ENCODE measurements around the gene C17orf100. TPM values are rescaled to one million over a fixed set of nuclear protein-coding genes. Genes with fewer than 3 reads are reported as not detected.
"Not testable (repeated sequence)": the region's sequence is repeated elsewhere in the genome, so short reads cannot be mapped to it uniquely, and the experiment has no call there.

The C17orf100 gene
- total RNA-seq, 2 donors from 2014 or later, result 1.1 to 3.0 TPM

DNA sequence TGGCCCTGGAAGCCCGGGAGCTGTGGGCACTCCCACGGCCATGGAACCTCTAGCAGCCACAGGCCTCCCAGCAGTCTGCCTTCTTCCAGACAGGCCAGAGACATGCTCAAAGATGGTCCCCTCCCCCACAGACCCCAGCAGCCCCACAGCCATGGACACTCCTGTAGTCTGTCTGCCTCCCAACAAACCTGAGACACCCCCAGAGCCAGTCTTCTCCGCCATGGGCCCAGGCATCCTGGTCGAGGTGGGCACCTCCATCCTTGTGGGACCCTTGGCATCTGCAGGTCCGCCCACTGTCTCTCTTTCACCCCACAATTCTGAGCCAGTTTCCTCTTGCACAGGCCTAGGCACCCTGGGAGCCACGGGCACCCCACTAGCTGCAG lies 14.1 kb upstream of the C17orf100 start:
- ATAC-seq (replicated peaks), result no peak
- peaks cover 48% of the 10 kb centered on the region for H3K36me3 Mint-ChIP-seq (ENCODE audit: low read depth)
- H3K9me3 Mint-ChIP-seq, result no peaks in the 10 kb centered on the region
- H3K27me3 Mint-ChIP-seq, result no peaks in the 10 kb centered on the region
- H3K4me1 Mint-ChIP-seq, result peaks cover 9% of the 10 kb centered on the region
- H3K27ac Mint-ChIP-seq, result peak overlapping the region; percentile 64
- H3K4me3 Mint-ChIP-seq, result no peak overlapping the region

DNA sequence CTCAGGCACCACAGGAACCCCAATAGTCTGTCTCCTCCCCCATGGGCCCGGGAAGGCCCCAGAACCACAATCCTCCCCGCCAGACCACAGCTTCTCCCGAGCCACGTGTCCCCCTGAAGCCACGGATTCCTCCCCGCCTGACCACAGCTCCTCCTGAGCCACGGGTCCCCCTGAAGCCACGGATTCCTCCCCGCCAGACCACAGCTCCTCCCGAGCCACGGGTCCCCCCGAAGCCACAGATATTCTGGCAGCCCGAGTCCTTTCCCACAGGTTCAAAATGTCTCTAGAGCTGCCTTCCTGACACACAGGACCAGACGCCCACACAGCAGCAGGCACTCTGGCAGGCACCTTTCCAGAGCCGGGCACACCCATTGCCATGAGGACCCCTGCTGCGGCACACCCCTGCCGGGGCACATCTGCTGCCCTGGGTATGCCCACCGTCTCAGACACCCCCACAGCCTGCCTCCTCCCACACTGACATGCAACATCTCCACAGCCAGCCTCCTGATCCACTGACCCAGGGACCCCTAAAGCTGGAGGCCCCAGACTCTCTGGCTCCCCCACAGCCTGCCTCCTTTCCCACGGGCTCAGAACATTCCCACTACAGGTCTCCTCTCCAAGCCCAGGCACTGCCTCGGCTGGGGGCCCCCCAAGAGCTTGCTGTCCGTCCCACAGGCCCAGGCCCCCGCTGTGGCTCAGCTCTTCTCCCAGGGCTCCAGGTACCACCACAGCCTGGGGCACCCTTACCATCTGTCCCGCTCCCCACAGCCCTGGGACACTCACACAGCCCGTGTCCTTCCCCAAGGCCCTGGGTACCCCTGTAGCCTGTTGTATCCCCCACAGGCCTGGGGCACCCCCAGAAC lies 13.3 kb upstream of the C17orf100 start:
- peak overlapping the region; percentile 98 for H3K27ac Mint-ChIP-seq

DNA sequence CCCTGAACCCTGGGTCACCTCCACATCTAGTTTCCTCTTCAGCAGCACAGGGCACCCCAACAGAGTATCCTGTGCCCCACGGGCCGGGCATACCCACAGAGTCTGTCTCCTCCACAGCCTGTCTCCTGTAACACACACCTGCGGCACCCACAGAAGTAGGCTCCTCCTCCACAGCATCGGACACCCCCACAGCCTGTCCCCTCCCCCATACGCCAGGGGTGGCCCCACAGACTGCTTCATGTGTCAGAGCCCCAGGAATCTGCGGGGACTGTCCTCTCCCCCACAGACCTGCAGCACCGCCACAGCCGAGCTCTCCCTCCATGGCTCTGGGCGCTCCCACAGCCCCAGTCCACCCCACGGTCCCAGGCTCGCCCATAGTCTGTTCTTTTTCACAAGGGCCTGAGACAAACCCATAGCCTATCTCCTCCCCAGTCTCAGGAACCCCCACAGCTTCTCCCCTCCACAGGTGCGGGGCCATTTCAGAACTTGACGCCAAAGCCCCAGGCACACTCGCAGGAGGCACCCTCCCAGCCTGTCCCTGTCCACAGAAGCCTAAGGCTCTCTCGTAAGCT lies 12.5 kb upstream of the C17orf100 start:
- Mint-ChIP-seq H3K9me3 (no peaks in the 10 kb centered on the region), H3K4me3 (peak overlapping the region; percentile 99), H3K27ac (peak overlapping the region; percentile 98), H3K27me3 (no peaks in the 10 kb centered on the region), H3K4me1 (peaks cover 23% of the 10 kb centered on the region), H3K36me3 (ENCODE audit: low read depth) (peaks cover 48% of the 10 kb centered on the region)
- ATAC-seq (replicated peaks), result no peak

More for the DNA sequence above, 13.3 kb upstream of the C17orf100 start:
- H3K4me1 Mint-ChIP-seq, result peaks cover 14% of the 10 kb centered on the region
- ATAC-seq (replicated peaks), result no peak
- H3K4me3 Mint-ChIP-seq, result peak overlapping the region; percentile 99
- H3K27me3 Mint-ChIP-seq, result no peaks in the 10 kb centered on the region
- H3K9me3 Mint-ChIP-seq, result no peaks in the 10 kb centered on the region
- H3K36me3 Mint-ChIP-seq (ENCODE audit: low read depth), result peaks cover 48% of the 10 kb centered on the region

DNA sequence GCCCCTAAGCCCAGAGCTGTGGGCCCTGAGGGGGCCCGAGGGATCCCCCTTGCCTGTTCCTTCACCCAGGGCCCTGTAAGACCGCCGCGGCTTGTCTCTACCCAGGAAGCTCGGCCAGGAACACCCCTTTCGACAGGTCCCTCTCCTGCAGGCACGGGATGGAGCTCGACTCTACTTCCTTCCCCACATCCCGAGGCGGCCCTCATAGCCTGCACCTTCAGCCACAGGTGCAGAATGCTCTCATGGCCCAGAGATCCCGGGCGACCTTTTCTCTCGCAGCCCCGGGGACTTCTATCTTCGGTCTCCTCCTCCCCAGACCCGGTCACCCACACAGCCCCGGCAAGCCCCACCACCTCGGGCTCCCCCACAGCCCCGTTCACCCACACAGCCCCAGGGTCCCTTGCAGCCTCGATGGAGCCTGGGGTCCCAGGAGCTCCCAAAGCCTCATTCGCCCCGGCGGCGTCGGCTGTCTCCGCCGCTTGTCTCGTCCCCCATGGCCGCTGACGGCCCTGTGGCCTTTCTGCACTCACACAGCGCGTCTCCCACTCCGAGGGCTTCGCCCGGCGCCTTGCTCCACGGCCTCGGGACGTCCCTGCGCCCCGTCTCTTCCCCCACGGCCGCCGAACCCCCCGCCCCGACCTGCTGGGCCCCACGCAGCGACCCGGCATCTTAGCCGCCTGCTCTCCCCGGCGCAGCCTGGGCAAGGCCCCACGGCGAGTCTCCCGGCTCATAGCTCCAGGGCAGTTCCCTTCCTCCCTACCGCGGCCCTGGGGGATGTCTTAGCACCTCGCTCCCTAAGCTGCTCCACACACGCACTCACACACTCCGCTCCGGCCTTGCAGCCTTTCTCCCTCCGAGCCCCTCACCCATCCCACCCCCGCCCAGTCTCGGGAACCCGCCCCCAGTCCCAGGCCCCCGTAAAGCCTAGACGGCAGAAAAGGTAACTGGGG lies 11.7 kb upstream of the C17orf100 start:
- Mint-ChIP-seq H3K27me3 (no peaks in the 10 kb centered on the region), H3K4me3 (peak overlapping the region; percentile 99), H3K27ac (peak overlapping the region; percentile 98), H3K4me1 (peaks cover 30% of the 10 kb centered on the region), H3K9me3 (no peaks in the 10 kb centered on the region), H3K36me3 (ENCODE audit: low read depth) (peaks cover 48% of the 10 kb centered on the region)
- ATAC-seq (replicated peaks), result peak; percentile 25

GRCh38 chr17:6640536-6641246 lies 10.9 kb upstream of the C17orf100 start, which contains the start of the genes KIAA0753 and TXNDC17:
TSS of gene KIAA0753 (minus strand) at chr17:6640711. CDS start at chr17:6635103, 5,608 bp downstream.
TSS of gene TXNDC17 (plus strand) at chr17:6641060. CDS start at chr17:6641083, 23 bp downstream.
- no peaks in the 10 kb centered on the region for H3K9me3 Mint-ChIP-seq
- H3K27ac Mint-ChIP-seq, result peak within 1 kb of the TSS; percentile 98
- peak; percentile 85 for ATAC-seq (replicated peaks)
- no peaks in the 10 kb centered on the region for H3K27me3 Mint-ChIP-seq
- peak within 1 kb of the TSS; percentile 99 for H3K4me3 Mint-ChIP-seq
- H3K4me1 Mint-ChIP-seq, result peaks cover 36% of the 10 kb centered on the region
- peaks cover 53% of the 10 kb centered on the region for H3K36me3 Mint-ChIP-seq (ENCODE audit: low read depth)

DNA sequence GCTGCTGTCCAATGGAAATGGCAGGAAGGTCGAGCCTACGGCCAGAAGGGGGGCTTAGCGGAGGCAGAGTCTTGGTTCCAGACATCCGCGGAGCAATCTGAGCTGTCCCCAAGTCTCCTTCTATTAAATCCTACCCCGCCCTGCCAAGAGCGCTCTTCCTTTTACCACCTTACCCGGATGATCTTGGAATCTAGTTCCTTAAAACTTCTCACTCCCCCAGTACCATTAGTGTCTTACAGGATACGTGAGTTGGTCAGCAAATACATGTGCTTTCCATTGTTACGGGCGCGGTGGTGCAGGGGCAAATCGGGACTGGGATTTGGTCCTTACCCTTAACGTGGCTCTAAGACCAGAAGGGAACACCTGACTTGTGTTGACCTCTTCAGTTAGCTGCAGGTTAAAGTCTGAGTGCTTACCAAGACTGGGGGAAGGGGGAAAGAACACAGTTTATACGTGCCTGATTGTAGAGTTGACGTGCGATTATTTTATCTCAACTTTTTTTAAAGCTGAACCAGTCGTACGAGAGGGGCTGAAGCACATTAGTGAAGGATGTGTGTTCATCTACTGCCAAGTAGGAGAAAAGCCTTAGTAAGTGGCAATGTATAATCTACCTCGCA lies 10.2 kb upstream of the C17orf100 start:
- H3K9me3 Mint-ChIP-seq, result no peaks in the 10 kb centered on the region
- peaks cover 36% of the 10 kb centered on the region for H3K4me1 Mint-ChIP-seq
- peaks cover 60% of the 10 kb centered on the region for H3K36me3 Mint-ChIP-seq (ENCODE audit: low read depth)
- H3K27me3 Mint-ChIP-seq, result no peaks in the 10 kb centered on the region
- ATAC-seq (replicated peaks), result peak; percentile 1
- peak overlapping the region; percentile 98 for H3K27ac Mint-ChIP-seq
- H3K4me3 Mint-ChIP-seq, result peak overlapping the region; percentile 99

GRCh38 chr17:6642592-6642991 lies 9.0 kb upstream of the C17orf100 start:
- H3K9me3 Mint-ChIP-seq, result no peaks in the 10 kb centered on the region
- peak; percentile 25 for ATAC-seq (replicated peaks)
- peak overlapping the region; percentile 98 for H3K27ac Mint-ChIP-seq
- H3K4me3 Mint-ChIP-seq, result peak overlapping the region; percentile 99
- H3K4me1 Mint-ChIP-seq, result peaks cover 38% of the 10 kb centered on the region
- no peaks in the 10 kb centered on the region for H3K27me3 Mint-ChIP-seq
- peaks cover 72% of the 10 kb centered on the region for H3K36me3 Mint-ChIP-seq (ENCODE audit: low read depth)

- H3K4me3 Mint-ChIP-seq, result peak overlapping the region; percentile 99
- H3K36me3 Mint-ChIP-seq (ENCODE audit: low read depth), result peaks cover 82% of the 10 kb centered on the region
- H3K4me1 Mint-ChIP-seq, result peaks cover 41% of the 10 kb centered on the region
- peak; percentile 40 for ATAC-seq (replicated peaks)
- H3K27me3 Mint-ChIP-seq, result no peaks in the 10 kb centered on the region
- H3K27ac Mint-ChIP-seq, result peak overlapping the region; percentile 98
- no peaks in the 10 kb centered on the region for H3K9me3 Mint-ChIP-seq
These were observed 8.0 kb upstream of the C17orf100 start for GRCh38 chr17:6643451-6644125.

DNA sequence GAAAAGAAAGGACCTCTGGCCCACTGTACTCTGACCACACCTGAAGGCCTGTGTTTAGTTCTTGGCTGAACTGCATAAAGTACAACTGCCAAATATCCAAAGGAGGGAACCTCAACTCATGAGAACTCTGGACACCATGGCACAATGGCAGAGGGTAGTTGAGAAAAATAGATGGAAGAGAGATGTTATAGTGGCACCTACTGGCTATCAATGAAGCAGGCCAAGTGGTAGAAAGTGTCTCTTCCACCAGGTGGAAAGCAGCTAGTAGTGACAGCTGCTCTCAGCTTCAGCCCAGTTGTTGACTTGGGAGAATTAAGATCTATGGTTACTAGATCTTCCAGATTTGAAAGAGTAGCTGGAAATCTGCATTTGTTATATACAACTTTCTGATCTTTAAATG lies 3.4 kb upstream of the C17orf100 start:
- no peak for ATAC-seq (replicated peaks)
- Mint-ChIP-seq H3K27ac (peak overlapping the region; percentile 56), H3K36me3 (ENCODE audit: low read depth) (peaks cover 83% of the 10 kb centered on the region), H3K9me3 (no peaks in the 10 kb centered on the region), H3K4me3 (peak overlapping the region; percentile 12), H3K27me3 (no peaks in the 10 kb centered on the region), H3K4me1 (peaks cover 49% of the 10 kb centered on the region)

DNA sequence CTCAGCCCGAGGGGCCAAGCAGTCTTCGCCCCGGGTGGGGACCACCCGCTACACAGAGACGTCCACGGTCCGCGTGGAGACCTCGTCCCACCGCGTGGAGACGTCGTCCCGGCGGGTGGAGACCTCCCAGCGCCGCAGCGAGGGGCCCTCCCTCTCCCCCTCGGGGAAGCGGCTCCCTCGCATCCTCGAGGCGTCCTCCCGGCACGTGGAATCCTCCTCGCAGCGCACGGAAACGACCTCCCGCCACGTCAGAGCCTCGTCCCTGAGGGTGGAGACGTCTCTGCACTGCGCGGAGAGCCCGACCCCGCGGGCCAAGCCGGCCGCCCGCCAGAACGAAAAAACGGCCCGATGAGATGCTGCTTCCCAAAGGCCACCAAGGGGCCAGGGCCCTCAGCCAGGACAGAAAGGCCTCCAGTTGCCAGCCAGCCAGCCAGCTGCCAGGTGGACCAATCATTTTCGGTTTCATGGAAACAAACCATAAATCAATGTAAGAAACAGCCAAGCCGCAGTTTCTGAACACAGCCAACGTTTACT lies 424 bp downstream of the C17orf100 start:
- H3K36me3 Mint-ChIP-seq (ENCODE audit: low read depth), result peaks cover 45% of the 10 kb centered on the region
- peak overlapping the region; percentile 12 for H3K27ac Mint-ChIP-seq
- no peaks in the 10 kb centered on the region for H3K9me3 Mint-ChIP-seq
- H3K4me3 Mint-ChIP-seq, result peak overlapping the region; percentile 97
- peak; percentile 34 for ATAC-seq (replicated peaks)
- peaks cover 38% of the 10 kb centered on the region for H3K4me1 Mint-ChIP-seq
- H3K27me3 Mint-ChIP-seq, result no peaks in the 10 kb centered on the region

DNA sequence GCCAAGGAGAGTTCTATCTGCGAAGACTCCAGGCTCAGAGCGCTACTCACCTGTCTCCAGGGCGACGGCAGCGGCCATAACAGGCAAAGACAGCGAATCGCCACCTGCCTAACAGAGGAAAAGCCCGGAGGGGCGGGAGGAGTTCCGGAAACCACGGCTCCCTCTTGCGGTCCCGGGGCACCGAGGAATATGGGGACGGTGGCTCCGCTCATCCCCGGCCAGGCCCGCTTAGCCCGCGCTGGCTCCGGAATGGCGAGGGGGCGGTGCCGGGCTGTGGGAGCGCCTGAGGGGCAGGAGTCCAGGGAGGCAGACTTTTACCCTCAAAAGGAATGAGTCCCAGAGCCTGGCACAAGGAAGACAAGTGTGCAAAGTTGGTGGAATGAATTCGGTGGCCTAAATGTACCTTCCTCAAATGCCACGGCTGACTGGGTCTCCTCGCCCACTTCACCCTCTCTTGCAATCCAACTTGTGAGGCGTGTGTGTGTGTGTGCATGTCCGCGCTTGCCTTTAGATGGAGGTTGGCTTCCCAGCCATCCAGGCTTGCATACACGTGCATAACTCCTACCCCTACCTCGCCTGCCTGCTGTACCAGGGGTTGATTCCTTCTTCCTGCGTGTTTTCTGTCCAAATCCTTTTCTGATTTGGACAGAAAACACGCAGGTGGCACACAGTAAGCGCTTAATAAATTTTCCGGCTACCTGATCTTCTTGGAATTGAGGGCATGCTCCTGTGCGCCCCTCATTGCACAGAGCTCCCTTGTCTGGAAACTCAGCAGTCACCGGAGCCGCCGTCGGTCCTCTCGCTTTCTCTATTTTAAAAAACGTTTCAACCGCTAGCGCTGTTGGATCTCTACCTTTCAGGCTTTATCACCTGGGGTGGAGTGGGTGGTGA lies 3.5 kb downstream of the C17orf100 start:
- Mint-ChIP-seq H3K27me3 (no peaks in the 10 kb centered on the region), H3K4me3 (peak overlapping the region; percentile 97), H3K4me1 (peaks cover 33% of the 10 kb centered on the region), H3K9me3 (no peaks in the 10 kb centered on the region), H3K27ac (no peak overlapping the region), H3K36me3 (ENCODE audit: low read depth) (peaks cover 14% of the 10 kb centered on the region)
- no peak for ATAC-seq (replicated peaks)

DNA sequence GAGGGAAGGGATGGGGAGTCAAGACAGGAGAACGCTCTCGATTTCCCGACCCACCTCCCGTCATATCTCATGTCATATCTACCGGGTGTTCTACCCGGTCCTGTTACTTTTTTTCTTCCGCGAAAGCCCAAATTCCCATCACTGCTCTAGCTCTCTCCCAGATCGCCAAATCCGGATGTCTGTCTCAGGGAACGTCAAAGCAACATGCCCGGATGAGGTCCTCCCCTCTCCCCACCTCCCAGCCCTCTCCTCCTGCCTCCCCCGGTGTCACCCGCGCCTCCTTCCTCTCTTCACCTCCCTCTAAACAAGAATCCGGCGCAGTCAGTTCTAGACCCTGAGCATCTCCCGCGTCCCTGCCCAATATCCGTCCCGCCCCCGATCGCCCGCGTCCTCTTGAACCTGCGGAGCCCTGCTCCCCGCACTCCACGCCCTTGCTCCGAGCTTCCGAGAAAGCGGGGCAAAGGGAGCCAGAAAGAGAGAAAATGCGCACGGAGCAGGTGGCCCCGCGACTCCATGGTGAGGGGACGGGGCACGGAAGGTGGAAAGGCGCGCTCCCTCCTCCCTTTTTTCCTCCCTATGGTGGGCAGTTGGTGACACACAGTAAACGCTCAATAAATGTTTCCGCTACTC lies 4.3 kb downstream of the C17orf100 start:
- not testable (repeated sequence) for ATAC-seq (replicated peaks); H3K27ac Mint-ChIP-seq; H3K36me3 Mint-ChIP-seq (ENCODE audit: low read depth); H3K27me3 Mint-ChIP-seq; H3K9me3 Mint-ChIP-seq
- Mint-ChIP-seq H3K4me1 (peaks cover 36% of the 10 kb centered on the region), H3K4me3 (peak overlapping the region; percentile 73)
